ENCODE results near the gene SIRT7.
"Not testable (repeated sequence)": the region's sequence is repeated elsewhere in the genome, so short reads cannot be mapped to it uniquely, and the experiment has no call there.

The SIRT7 gene

GRCh38 chr17:81954131-81955057, 36.4 kb upstream of the SIRT7 start:
- no peak for FAIRE-seq

GRCh38 chr17:81953443-81953842, 35.5 kb upstream of the SIRT7 start:
- not testable (repeated sequence) for FAIRE-seq

- no peak for FAIRE-seq
These were observed 34.8 kb upstream of the SIRT7 start for GRCh38 chr17:81952792-81953228.

GRCh38 chr17:81951785-81952684, 34.1 kb upstream of the SIRT7 start:
- no peak for FAIRE-seq

- no peak for FAIRE-seq
These were observed 32.5 kb upstream of the SIRT7 start for GRCh38 chr17:81950501-81950900.

GRCh38 chr17:81948635-81949378, 30.8 kb upstream of the SIRT7 start:
- FAIRE-seq = no peak

GRCh38 chr17:81947189-81947588, 29.2 kb upstream of the SIRT7 start, which contains the start of gene MYADML2:
MYADML2 (minus strand) TSS chr17:81947233; CDS start chr17:81941741, 5,492 bp downstream.
- no peak for FAIRE-seq

GRCh38 chr17:81944858-81945257, 26.9 kb upstream of the SIRT7 start:
- FAIRE-seq = no peak

GRCh38 chr17:81942167-81942553, 24.2 kb upstream of the SIRT7 start:
- FAIRE-seq = no peak

- FAIRE-seq = no peak
These were observed 23.6 kb upstream of the SIRT7 start for GRCh38 chr17:81941484-81942166.

- FAIRE-seq = no peak
These were observed 22.8 kb upstream of the SIRT7 start for GRCh38 chr17:81940538-81941483.

- FAIRE-seq = no peak
These were observed 22.0 kb upstream of the SIRT7 start for GRCh38 chr17:81939881-81940385.

- no peak for FAIRE-seq
These were observed 21.2 kb upstream of the SIRT7 start for GRCh38 chr17:81939218-81939617.

- no peak for FAIRE-seq
These were observed 17.7 kb upstream of the SIRT7 start for GRCh38 chr17:81935709-81936084.

- no peak for FAIRE-seq
These were observed 17.1 kb upstream of the SIRT7 start for GRCh38 chr17:81934850-81935708.

- no peak for FAIRE-seq
These were observed 16.3 kb upstream of the SIRT7 start for GRCh38 chr17:81934098-81934757.

- FAIRE-seq = no peak
These were observed 15.3 kb upstream of the SIRT7 start for GRCh38 chr17:81933178-81933699.

GRCh38 chr17:81932333-81932983, 14.5 kb upstream of the SIRT7 start:
- no peak for FAIRE-seq
